Measurements from ENCODE around the gene UBE2L6.
A peak's percentile ranks its signal among the peaks of the same experiment; 100 is the strongest.

Gene UBE2L6

DNA sequence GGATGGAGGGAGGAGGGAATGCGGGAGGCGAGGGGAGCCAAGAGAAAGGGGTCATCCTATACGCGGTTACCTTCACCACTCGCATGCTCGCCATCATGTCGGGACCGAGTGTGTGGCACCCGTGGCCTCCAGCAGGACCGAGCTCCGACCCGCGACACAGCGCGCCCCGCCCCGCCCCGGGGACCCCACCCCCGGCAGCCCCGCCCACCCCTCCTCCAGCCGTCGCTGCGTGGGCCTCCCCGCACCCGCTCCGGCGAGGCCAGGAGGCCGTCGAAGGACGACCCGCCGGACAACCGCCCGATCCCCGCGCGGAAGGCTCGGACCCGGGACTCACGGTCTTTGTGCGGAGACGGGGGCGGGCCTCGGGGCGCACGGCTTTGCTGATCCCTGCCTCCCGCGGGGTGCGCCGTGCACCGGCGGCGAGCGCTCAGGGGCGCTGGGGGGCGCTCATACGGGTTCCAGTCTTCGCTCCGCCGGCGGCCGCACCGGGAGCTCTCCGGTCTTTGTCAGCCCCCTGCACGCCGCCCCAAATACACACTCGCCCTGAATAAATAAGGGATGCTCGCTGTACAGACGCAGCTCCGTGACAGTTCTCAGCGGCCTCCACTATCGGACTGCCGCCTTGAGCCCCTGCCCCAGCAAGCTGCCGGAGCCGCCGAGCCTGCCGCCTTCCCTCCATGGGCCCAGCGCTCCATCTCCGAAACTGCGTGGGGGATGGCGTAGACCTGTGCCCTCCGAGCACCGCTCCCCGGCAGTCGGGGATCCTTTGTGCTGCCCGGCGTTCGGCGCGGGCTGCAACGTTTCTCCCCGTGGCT, at the start of gene UBE2L6:
Gene UBE2L6, minus strand, starts transcription at position 158 of the 815 bp plus-strand sequence. Its CDS starts 61 bp downstream, at position 97.
- DNase-seq (ENCODE audit: low read depth in 2 of 2): peak in 1 of 2 experiments; percentile 35

DNA sequence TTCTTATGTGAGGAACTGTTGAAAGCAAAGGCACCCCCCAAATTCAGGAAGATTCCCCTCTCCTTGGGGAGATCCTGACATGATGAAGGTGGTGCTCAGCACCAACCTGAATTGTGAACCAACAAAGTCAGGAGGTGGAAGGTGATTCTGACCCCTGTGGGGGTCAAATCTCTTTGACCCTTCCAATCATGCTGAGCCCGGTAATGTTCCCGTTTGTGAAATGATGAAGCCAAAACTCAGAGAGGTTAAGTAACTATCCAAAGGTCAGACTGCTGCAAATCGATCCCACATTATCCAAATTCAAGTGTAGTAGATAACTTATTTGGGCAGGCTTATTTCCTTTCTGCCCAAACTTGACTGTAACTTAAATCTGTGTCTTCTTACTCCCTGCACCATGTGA, 49.1 kb upstream of the UBE2L6 start:
- DNase-seq (ENCODE audit: low read depth in 2 of 2): no peak

DNA sequence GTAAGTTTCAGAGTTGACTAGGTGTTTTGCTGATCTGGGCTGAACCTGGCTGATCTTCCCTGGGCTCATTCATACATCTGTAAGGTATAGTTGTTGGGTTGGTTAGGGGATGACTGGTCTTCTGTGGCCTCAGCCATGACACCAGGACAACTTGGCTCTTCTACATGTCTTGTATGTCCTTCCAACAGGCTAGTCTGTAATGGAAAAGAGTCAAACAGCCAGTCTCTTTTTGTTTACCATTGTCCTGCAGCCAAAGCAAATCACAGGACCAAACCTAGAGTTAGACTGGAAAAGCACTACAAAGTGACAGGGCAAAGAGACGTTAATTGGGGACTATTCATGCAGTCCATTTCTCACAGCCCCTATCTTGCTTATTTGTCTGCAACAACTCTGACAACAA, 47.8 kb upstream of the UBE2L6 start:
- DNase-seq (ENCODE audit: low read depth in 2 of 2): no peak

DNA sequence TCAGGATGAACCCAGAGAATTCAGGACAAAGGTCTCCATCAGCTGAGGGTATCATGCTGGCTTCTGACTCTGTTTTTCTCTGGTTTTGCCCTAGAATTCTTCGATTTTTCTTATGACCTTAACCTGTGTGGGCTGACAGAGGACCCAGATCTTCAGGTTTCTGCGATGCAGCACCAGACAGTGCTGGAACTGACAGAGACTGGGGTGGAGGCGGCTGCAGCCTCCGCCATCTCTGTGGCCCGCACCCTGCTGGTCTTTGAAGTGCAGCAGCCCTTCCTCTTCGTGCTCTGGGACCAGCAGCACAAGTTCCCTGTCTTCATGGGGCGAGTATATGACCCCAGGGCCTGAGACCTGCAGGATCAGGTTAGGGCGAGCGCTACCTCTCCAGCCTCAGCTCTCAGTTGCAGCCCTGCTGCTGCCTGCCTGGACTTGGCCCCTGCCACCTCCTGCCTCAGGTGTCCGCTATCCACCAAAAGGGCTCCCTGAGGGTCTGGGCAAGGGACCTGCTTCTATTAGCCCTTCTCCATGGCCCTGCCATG, 46.8 kb upstream of the UBE2L6 start:
- no peak for DNase-seq (ENCODE audit: low read depth in 2 of 2)

DNA sequence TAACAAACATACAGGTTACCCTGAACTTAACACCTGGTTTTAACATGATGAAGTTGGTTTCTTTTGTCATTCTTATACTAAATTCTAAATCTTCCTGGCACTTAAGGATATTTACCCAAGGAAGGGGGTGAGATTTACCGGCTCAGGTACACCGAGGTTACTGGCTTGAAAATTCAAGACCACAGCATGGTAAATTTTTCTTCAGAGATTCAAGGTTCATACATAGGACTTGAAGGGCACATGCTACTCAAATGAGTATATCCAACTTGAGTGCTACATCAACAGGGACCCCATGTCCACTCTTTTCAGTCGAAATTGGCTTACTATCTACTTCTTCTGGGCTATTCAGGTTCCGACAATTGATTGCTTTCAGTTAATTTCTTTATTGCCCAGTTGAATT, 42.7 kb upstream of the UBE2L6 start:
- no peak for DNase-seq (ENCODE audit: low read depth in 2 of 2)

DNA sequence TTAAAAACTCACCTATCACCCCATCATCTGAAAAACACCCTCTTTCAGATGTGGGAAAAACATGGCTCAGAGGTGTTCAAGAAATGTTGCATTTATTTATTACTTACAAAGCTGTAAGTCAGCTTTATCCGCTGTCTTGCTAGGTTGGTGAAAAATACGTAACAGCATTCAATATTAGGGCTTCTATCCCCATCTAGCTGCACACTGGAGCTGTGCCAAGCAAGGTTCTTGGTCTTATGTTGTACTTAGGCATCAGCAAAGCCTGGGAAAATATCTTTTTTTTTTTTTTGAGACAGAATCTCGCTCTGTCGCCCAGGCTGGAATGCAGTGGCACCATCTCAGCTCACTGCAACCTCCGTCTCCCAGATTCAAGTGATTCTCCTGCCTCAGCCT, 37.6 kb upstream of the UBE2L6 start:
- no peak for DNase-seq (ENCODE audit: low read depth in 2 of 2)

DNA sequence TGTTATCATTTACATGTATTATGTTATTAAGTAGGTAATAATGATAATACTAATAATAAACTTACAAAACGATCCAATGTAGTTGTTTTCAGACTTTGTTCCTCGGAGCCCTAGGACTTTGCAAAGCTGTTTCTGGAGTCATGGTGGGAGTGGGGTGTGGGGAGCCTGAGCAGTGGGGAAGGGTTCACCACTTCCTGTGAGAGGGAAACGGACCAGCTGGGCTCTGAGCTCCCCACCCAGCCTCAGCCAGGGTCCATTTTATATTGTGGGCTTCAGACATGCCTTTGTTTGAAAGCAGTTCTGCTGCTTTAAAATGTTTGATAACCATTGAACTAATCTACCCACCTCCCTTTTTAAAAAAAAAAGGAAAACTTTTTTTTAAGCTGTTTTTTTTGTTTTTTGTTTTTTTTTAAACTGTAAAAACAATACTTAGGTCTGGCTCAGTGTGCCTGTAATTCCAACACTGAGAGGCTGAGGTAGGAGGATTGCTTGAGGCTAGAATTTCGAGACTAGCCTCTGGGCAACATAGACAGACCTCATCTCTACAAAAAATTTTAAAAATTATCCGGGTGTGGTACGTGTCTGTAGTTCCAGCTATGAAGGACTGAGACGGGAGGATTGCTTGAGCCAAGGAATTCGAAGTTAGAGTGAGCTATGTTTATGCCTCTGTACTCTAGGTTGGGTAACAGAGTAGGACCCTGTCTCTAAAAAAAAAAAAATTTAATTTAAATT, 37.0 kb upstream of the UBE2L6 start:
- DNase-seq (ENCODE audit: low read depth in 2 of 2): no peak

DNA sequence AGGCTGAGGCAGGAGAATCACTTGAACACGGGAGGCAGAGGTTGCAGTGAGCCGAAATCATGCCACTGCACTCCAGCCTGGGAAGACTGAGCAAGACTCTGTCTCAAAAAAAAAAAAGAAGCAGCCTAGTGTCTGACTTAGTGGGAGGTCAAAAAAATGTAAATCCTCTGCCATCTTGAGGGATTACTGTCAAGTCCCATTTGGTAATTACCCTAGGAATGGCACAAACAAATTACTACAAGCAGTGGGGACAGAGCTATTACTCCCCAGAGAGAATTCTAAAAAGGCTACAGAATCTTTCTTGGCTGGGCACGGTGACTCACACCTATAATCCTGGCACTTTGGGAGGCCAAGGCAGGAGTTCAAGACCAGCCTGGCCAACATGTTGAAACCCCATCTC, 33.8 kb upstream of the UBE2L6 start:
- DNase-seq (ENCODE audit: low read depth in 2 of 2): no peak

DNA sequence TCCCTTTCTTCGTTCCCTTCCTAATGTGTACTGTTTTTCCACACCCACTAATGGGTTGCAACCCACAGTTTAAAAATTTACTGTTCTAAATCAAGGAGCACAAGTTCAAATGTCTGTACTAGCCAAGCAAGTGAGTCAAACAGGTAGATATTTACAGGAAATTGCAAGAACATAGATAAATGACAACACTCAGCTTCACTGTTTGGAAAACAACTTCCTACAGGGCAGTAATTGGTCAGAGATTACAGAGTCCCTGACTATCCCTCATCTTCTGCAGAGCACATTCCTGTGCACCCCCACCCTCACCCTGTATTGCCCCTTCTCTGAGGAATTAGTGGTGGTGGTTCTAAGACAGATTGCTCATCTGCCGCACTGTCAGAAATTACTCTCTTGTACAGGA, 31.9 kb upstream of the UBE2L6 start:
- no peak for DNase-seq (ENCODE audit: low read depth in 2 of 2)

DNA sequence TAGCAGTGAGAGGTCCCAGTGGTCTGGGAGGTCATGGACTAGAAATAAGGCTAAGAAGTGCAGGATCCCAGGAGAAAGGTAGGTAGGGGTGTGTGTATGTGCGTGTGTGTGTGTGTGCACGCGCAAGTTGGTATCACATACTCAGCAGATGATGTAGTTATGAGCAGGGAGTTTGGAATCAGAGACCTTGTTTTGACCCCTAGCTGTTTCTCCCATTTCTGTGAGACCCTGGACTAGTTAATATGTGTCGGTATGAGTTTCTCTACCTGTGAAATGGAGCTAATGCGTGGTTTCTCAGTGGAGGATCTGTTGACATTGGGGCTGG, 31.3 kb upstream of the UBE2L6 start:
- DNase-seq (ENCODE audit: low read depth in 2 of 2): peak; percentile 20

DNA sequence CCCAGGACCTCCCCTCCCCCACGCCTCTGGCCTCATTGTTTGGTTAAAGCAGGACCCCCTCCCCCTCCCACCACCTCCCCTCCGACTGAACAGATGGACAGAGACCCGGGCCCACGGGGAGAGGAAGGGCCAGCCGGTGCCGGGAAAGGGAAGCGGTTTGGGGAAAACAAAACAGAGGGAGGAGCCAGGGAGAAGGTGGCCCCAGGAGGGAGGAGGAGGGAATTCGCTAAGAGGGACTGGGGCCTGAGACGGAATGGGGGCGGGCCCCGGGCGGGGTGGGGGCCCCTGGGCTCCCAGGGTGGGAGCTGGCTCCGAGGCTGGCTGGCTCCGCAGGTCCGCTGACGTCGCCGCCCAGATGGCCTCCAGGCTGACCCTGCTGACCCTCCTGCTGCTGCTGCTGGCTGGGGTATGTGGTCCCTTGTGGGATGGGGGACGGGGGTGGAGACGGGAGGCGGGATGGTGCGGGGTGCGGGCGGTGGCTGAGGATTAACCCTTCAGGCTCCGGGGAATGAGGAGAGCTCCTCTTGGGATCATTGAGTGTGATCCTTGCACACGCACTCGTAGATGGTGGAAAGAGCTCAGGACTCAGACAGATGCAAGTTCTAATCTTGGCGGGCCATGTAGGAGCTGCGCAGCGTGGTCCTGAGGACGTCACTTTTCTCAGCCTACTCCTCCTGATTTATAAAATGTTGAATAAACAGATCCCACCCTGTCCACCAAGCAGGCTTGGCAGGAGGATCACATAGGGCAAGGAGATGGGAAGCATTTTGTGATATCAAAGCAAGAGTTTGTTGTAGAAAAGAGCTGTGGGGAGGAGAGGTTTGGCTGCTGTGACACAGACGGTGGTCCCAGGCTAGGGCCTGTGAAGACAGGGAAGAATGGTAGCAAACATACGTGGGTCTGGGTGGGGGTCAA, 30.7 kb upstream of the UBE2L6 start:
- peak; percentile 15 to 19 for DNase-seq (ENCODE audit: low read depth in 2 of 2)

DNA sequence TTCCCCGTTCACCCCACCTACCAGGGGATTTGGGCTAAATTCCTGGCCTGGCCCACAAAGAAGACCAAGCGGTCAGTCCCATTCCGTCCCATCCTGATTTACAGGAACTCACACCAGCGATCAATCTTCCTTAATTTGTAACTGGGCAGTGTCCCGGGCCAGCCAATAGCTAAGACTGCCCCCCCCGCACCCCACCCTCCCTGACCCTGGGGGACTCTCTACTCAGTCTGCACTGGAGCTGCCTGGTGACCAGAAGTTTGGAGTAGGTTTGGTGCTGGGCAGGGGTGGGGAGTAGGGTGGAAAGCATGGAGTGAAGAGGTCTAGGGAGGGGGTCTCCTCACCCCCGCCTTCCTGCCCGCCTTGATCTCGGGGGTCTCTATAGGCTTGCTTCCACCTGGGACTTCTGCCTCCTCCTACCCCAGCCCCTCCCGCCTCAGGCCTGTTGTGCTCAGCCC, 30.0 kb upstream of the UBE2L6 start, which contains the start of gene SERPING1:
Gene SERPING1, plus strand, starts transcription at position 225 of the 455 bp plus-strand sequence. CDS start 586 bp downstream, outside the sequence.
- DNase-seq (ENCODE audit: low read depth in 2 of 2): no peak

DNA sequence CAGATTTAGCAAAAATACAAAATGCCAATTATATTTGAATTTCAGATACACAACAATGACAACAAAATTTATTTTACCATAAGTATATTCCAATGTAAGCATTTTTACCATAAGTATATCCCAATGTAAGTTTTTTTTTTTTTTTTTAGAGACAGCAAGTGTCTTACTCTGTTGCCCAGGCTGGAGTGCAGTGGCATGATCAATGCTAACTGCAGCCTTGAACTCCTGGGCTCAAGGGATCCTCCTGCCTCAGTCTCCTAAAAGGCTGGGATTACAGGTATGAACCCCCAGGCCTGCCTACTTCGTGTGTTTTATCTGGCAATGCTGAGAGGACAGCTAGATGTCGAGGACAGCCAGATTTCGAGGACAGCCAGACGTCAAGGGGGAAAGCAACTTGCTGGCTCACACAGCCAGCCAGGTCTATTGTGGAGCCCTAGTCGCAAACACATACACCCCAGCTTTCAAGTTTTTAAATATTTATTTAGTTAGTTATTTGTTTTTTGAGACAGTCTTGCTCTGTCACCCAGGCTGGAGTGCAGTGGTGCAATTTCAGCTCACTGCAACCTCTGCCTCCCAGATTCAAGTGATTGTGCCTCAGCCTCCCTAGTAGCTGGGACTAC, 28.9 kb upstream of the UBE2L6 start:
- DNase-seq (ENCODE audit: low read depth in 2 of 2): no peak

DNA sequence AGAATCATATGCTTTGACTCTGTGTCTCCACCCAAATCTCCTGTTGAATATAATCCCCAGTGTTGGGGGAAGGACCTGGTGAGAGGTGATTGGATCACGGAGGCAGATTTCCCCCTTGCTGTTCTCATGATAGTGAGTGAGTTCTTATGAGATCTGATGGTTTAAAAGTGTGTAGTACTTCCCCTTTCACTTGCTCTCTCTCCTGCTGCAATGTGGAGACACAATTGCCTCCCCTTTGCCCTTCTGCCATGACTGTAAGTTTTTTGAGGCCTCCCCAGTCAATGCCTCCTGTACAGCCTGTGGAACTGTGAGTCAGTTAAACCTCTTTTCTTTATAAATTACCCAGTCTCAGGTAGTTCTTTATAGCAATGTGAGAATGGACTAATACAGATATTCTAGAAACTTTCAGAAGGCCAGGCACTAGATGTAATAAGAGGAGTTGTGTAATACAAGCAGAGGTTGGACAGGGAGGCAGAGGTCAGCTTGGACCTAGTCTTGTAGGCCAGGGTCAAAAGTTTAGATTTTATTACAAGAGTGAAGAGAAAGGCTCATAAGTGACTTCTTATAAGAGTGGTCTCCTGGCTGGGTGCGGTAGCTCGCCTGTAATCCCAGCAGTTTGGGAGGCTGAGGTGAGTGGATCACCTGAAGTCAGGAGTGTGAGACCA, 20.7 kb upstream of the UBE2L6 start:
- no peak for DNase-seq (ENCODE audit: low read depth in 2 of 2)

DNA sequence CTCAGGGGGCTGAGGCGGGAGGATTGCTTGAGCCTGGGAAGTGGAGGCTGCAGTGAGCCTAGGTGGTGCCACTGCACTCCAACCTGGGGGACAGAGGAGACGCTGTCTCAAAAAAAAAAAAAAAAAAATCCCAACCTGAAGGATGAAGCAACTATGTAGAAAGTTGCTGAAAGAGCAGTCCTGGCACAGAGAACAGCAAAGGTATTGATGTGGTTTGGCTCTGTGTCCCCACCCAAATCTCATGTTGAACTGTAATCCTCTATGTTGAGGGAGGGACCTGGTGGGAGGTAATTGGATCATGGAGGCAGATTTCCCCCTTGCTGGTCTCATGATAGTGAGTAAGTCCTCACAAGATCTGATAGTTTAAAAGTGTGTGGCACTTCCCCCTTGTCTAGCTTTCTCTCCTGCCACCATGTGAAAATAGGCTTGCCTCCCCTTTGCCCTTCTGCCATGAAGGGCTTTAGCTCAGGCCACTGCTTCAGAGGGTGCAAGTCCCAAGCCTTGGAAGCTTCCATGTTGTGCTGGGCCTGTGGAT, 19.3 kb upstream of the UBE2L6 start:
- no peak for DNase-seq (ENCODE audit: low read depth in 2 of 2)

DNA sequence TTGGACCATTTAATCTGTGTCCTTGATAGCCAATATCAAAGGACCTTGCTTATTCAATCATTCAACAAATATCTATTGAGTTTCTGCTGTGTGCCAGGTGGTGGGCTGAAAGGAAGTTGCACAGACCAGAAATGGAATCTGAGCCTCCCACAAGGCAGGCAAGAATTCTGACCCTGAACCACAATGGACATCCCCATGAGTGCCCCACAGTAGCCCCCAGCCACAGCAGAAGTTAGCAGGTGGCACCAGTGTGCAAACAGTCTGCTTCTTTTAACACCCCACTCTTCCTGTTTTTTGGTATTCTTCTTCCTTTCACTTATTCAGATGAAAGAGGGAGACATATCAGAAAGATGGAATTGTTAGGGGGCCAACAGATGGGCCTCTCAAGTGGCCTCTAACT, 17.8 kb upstream of the UBE2L6 start:
- DNase-seq (ENCODE audit: low read depth in 2 of 2): no peak

DNA sequence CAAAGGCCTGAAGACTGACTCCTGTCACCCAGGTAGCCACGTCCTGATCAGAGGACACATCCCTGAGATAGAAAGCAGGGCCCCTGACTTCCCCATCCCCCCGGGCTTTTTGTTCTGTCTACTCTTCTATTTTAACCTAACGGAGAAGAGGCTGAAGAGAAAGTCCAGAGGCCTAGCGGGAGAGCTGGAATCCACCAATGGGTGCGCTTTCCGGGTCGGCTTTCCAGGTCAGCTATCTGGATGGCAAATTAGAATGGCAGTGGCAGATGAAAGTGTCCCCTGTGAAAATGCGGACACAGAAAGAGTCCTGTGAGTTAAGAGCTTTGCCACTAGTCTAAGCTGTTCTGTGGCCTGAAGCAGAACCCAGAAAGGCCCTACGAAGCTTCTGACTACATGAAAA, 16.9 kb upstream of the UBE2L6 start:
- no peak for DNase-seq (ENCODE audit: low read depth in 2 of 2)

DNA sequence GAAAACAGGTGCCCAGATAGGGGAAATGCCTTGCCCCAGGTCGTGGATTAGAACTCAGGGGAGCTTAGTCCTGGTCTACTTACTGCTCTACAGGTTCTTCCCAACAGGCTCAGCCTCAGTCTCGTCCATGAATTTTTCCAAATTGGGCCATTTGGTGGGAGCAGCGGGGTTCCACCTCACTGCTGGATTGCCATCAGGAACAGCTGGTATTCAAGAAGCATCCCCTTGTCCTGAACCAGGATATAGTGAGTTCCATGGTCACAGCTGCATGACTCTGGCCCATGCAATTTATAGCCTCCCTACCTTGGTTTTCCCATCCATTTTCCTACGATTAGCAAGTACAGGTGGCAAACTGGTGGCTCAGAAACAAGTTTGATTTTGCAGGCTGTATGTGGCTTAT, 6.6 kb upstream of the UBE2L6 start:
- DNase-seq (ENCODE audit: low read depth in 2 of 2): no peak

DNA sequence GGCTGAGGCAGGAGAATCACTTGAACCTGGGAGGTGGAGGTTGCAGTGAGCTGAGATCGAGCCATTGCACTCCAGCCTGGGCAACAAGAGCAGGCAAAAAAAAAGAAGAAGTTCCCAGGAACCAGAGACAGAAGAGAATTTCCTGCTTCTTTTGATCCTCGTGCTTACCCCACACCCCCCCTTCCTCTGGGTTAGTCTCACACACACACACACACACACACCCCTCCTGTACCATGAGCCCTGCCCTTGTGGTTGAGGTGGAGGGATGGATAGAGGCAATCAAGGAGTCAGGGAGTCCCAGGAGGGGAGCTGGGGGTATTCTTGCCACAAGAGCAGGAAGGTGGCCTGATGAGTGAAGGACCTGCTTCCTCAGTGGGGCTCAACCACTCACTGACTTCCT, 4.1 kb upstream of the UBE2L6 start:
- DNase-seq (ENCODE audit: low read depth in 2 of 2): no peak

DNA sequence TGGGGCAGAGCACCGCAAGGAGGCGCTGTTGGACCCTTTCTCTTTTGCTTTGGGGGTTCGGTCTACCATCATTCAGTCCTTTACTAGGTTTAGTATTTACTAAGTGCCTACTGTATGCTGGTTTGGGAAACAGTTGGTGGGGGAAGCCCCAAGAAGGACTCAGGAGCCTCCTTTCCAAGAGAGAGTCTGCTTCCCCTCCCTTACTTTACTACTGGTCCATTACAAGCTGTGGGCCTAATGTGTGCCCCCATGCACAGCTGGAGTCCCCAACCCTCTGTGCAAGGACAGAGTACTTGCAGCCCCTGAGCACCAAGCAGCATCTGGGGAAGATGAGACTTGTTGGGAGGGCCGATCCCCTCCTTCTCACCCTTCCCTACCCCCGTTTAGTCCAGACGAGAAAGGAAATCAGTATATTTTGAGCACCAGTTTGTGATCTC, 876 bp upstream of the UBE2L6 start:
- DNase-seq (ENCODE audit: low read depth in 2 of 2): peak in 1 of 2 experiments; percentile 21

All from fibroblast of skin of left biceps (primary cell).